ENCODE results near the gene TPCN1.

TPCN1 gene

DNA sequence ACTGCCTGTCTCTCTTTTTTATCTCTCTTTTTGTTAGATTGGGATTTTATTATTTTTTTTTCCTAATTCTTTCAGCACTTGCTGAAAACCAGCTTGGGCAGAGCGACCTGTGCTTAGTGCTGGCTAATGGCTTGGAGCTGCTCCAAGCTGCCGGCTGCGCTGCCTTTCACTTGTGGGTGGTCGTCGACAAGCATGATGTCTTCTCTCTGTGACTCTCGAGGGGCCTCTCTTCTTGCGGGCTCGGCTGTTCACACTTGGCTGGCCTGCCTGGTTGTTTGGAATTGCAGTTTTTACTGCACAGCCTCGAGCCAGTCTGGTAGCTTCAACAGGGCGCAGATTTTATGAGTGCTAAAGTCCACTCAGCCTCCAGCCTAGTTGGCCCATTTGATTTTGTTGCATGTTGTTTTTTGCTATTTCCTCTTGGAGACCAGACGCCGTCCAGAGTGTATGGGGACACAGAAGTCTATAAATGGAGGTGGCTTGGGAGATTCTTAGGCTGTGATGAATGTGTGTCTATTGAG lies 18.6 kb downstream of the TPCN1 start:
- peaks cover 3% of the 10 kb centered on the region for H3K79me1 ChIP-seq (replicated peaks; ENCODE audit: low read length, poor library complexity, severe bottlenecking)
- peak overlapping the region; percentile 21 for H3K27ac ChIP-seq (ENCODE audit: low read length, poor library complexity, severe bottlenecking)
- no peak overlapping the region for H2BK5ac ChIP-seq (ENCODE audit: low read depth, low read length, poor library complexity, severe bottlenecking)
- no peak overlapping the region for H3K4me2 ChIP-seq (ENCODE audit: low read length, poor library complexity, severe bottlenecking)
- H3K4ac ChIP-seq (ENCODE audit: low read depth in 1 of 2, low read length in 2 of 2) = peak overlapping the region in 1 of 2 experiments; percentile 37
- no peak overlapping the region for H2BK120ac ChIP-seq (ENCODE audit: low read depth, low read length)
- no peak overlapping the region for H3K18ac ChIP-seq (ENCODE audit: low read depth in 1 of 2, low read length in 2 of 2)
- peaks cover 0 to 23% of the 10 kb centered on the region in 2 experiments for H3K36me3 ChIP-seq (ENCODE audit: control insufficient read depth in 1 of 2, insufficient read depth in 2 of 2, low read depth in 1 of 2, low read length in 2 of 2)
- H2BK15ac ChIP-seq (ENCODE audit: low read depth, poor library complexity, severe bottlenecking) = peak overlapping the region; percentile 32
- H2AFZ ChIP-seq (ENCODE audit: low read depth, low read length) = no peak overlapping the region
- peaks cover 49% of the 10 kb centered on the region for H3K4me1 ChIP-seq (ENCODE audit: control insufficient read depth, insufficient read depth, low read depth, low read length)
- H3K9me3 ChIP-seq (ENCODE audit: control insufficient read depth, low read length) = no peaks in the 10 kb centered on the region
- peak overlapping the region in 1 of 2 experiments; percentile 12 for H3K4me3 ChIP-seq (ENCODE audit: insufficient read depth in 1 of 2, low read depth in 1 of 2, low read length in 2 of 2)
- peak overlapping the region; percentile 40 for H3K9ac ChIP-seq (ENCODE audit: low read length)
- peak overlapping the region; percentile 48 to 49 for H2BK12ac ChIP-seq (ENCODE audit: low read length in 2 of 2)
- peak; percentile 23 for DNase-seq
- 52% methylated on average over 12 of the region's 12 CpGs for WGBS
- H3K14ac ChIP-seq (ENCODE audit: low read length in 2 of 2) = no peak overlapping the region
- H3K27me3 ChIP-seq (ENCODE audit: control insufficient read depth in 1 of 2, insufficient read depth in 1 of 2, low read length in 2 of 2) = no peaks in the 10 kb centered on the region
- peak overlapping the region; percentile 70 for H2AK5ac ChIP-seq (ENCODE audit: low read length, severe bottlenecking)
- H4K8ac ChIP-seq (ENCODE audit: low read length) = peak overlapping the region; percentile 46
- peak overlapping the region; percentile 16 for H4K91ac ChIP-seq (ENCODE audit: low read length)
- no peak overlapping the region for H3K23ac ChIP-seq (ENCODE audit: low read length in 2 of 2)

DNA sequence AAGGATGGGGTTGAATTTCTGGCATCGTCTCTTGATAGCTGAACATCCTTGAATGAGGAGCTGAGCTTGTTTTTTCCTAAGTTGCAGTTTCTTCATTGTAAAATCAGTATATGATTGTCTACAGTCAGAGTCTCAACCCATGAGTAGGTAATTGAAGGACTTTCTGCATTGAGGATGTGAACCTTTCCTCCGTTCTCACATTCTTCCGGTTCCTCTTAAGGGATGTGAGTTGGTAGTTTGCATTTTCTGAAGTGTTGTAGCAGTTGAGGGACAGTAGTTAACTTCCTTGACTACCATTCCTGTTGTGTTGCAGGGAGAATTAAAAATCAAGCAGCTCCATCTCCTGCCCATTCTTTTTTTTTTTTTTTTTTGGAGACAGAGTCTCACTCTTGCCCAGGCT lies 19.1 kb downstream of the TPCN1 start:
- Histone ChIP-seq H2AK5ac (ENCODE audit: low read length, severe bottlenecking) (no peak overlapping the region), H3K9me3 (ENCODE audit: control insufficient read depth, low read length) (no peaks in the 10 kb centered on the region), H2BK5ac (ENCODE audit: low read depth, low read length, poor library complexity, severe bottlenecking) (no peak overlapping the region), H3K27ac (ENCODE audit: low read length, poor library complexity, severe bottlenecking) (no peak overlapping the region), H3K4me2 (ENCODE audit: low read length, poor library complexity, severe bottlenecking) (no peak overlapping the region), H2BK12ac (ENCODE audit: low read length in 2 of 2) (peak overlapping the region in 1 of 2 experiments; percentile 49), H3K4me1 (ENCODE audit: control insufficient read depth, insufficient read depth, low read depth, low read length) (peaks cover 49% of the 10 kb centered on the region), H3K79me1 (replicated peaks; ENCODE audit: low read length, poor library complexity, severe bottlenecking) (peaks cover 3% of the 10 kb centered on the region), H3K9ac (ENCODE audit: low read length) (no peak overlapping the region), H3K14ac (ENCODE audit: low read length in 2 of 2) (no peak overlapping the region), H2BK15ac (ENCODE audit: low read depth, poor library complexity, severe bottlenecking) (no peak overlapping the region), H3K27me3 (ENCODE audit: control insufficient read depth in 1 of 2, insufficient read depth in 1 of 2, low read length in 2 of 2) (no peaks in the 10 kb centered on the region), H2BK120ac (ENCODE audit: low read depth, low read length) (no peak overlapping the region), H2AFZ (ENCODE audit: low read depth, low read length) (no peak overlapping the region), H3K4ac (ENCODE audit: low read depth in 1 of 2, low read length in 2 of 2) (no peak overlapping the region), H3K36me3 (ENCODE audit: control insufficient read depth in 1 of 2, insufficient read depth in 2 of 2, low read depth in 1 of 2, low read length in 2 of 2) (peaks cover 0 to 19% of the 10 kb centered on the region in 2 experiments), H3K4me3 (ENCODE audit: insufficient read depth in 1 of 2, low read depth in 1 of 2, low read length in 2 of 2) (no peak overlapping the region), H3K23ac (ENCODE audit: low read length in 2 of 2) (no peak overlapping the region), H3K18ac (ENCODE audit: low read depth in 1 of 2, low read length in 2 of 2) (no peak overlapping the region), H4K8ac (ENCODE audit: low read length) (no peak overlapping the region), H4K91ac (ENCODE audit: low read length) (no peak overlapping the region)
- WGBS = 88% methylated on average over 3 of the region's 3 CpGs
- no peak for DNase-seq

DNA sequence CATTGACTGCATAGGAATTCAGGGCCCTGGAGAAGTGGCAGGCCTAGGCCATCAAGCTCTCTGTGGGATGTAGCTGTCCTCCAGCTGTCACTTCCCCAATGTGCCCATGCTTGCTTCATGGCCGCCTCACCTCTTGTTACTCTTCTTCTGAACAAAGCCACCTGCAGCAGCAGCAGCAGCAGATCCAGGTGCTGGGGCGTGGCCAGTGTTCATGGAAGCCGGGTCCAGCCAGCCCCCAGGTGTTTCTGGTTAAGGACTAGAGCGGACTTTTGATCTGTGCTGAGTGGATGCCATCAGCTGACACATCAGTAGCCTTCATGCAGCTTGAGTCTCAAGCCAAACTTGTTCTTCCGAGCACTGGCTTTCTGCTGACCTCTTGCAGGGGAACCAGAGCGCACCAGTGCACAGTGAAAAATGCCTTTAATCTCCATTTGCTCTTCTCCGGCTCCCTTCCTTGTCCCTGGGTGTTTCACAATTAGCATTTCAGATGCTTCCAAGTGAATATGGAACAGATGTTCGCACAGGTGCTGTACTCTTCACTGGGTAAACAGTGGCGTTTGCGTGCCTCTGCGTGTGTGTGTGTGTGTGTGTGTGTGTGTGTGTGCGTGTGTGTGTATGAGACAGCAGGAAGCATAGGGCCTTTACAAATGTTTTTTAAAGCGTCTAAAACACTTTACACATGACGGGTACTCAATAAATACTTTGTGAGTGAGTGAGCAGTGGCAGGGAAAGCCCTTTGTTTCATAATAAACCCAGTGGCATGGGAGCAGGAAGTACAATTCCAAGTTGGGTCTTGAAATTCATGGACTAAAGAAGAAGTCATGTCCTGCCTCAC lies 20.1 kb downstream of the TPCN1 start:
- WGBS = 45% methylated on average over 11 of the region's 14 CpGs
- peak overlapping the region; percentile 4 to 92 for H2BK12ac ChIP-seq (ENCODE audit: low read length in 2 of 2)

DNA sequence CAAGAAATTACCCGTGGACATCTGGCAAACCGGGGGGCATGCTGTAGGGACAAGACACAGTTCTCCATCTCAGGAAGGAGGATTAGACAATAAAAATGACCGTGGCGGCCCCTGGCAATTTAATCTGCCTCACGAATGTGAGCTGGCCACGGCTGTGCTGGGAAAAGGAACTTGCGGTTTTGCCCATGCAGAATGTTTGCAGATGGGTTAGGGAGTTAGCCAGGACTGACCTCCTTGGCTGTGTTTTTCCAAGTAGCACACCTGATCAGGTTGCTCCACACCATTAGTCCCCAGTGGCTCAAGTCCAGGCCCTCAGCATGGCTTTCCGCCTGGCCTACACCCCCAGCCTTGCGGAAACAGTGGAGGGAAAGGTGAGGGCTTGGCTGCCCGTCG lies 20.8 kb downstream of the TPCN1 start:
- Histone ChIP-seq H2BK12ac (ENCODE audit: low read length in 2 of 2) (peak overlapping the region; percentile 1 to 93), H4K91ac (ENCODE audit: low read length) (peak overlapping the region; percentile 94), H3K23ac (ENCODE audit: low read length in 2 of 2) (no peak overlapping the region), H2BK5ac (ENCODE audit: low read depth, low read length, poor library complexity, severe bottlenecking) (peak overlapping the region; percentile 38), H3K36me3 (ENCODE audit: control insufficient read depth in 1 of 2, insufficient read depth in 2 of 2, low read depth in 1 of 2, low read length in 2 of 2) (peaks cover 0 to 19% of the 10 kb centered on the region in 2 experiments), H4K8ac (ENCODE audit: low read length) (peak overlapping the region; percentile 94), H3K79me1 (replicated peaks; ENCODE audit: low read length, poor library complexity, severe bottlenecking) (peaks cover under 1% of the 10 kb centered on the region), H3K9me3 (ENCODE audit: control insufficient read depth, low read length) (no peaks in the 10 kb centered on the region), H2BK15ac (ENCODE audit: low read depth, poor library complexity, severe bottlenecking) (peak overlapping the region; percentile 67), H3K27ac (ENCODE audit: low read length, poor library complexity, severe bottlenecking) (peak overlapping the region; percentile 91), H3K4me1 (ENCODE audit: control insufficient read depth, insufficient read depth, low read depth, low read length) (peaks cover 56% of the 10 kb centered on the region), H2AFZ (ENCODE audit: low read depth, low read length) (no peak overlapping the region), H3K4me3 (ENCODE audit: insufficient read depth in 1 of 2, low read depth in 1 of 2, low read length in 2 of 2) (no peak overlapping the region), H3K14ac (ENCODE audit: low read length in 2 of 2) (peak overlapping the region in 1 of 2 experiments; percentile 2), H3K4ac (ENCODE audit: low read depth in 1 of 2, low read length in 2 of 2) (peak overlapping the region; percentile 5 to 86), H3K18ac (ENCODE audit: low read depth in 1 of 2, low read length in 2 of 2) (peak overlapping the region; percentile 34 to 94), H2BK120ac (ENCODE audit: low read depth, low read length) (peak overlapping the region; percentile 67), H3K4me2 (ENCODE audit: low read length, poor library complexity, severe bottlenecking) (no peak overlapping the region), H3K9ac (ENCODE audit: low read length) (no peak overlapping the region), H3K27me3 (ENCODE audit: control insufficient read depth in 1 of 2, insufficient read depth in 1 of 2, low read length in 2 of 2) (no peaks in the 10 kb centered on the region), H2AK5ac (ENCODE audit: low read length, severe bottlenecking) (peak overlapping the region; percentile 90)
- WGBS = 67% methylated on average over 11 of the region's 11 CpGs
- DNase-seq = no peak

More for the DNA sequence above, 20.1 kb downstream of the TPCN1 start:
- Histone ChIP-seq H3K4me1 (ENCODE audit: control insufficient read depth, insufficient read depth, low read depth, low read length) (peaks cover 54% of the 10 kb centered on the region), H2AFZ (ENCODE audit: low read depth, low read length) (no peak overlapping the region), H3K27ac (ENCODE audit: low read length, poor library complexity, severe bottlenecking) (peak overlapping the region; percentile 91), H4K8ac (ENCODE audit: low read length) (peak overlapping the region; percentile 14), H2AK5ac (ENCODE audit: low read length, severe bottlenecking) (peak overlapping the region; percentile 25), H3K9ac (ENCODE audit: low read length) (no peak overlapping the region), H3K14ac (ENCODE audit: low read length in 2 of 2) (peak overlapping the region in 1 of 2 experiments; percentile 5), H4K91ac (ENCODE audit: low read length) (peak overlapping the region; percentile 94), H3K36me3 (ENCODE audit: control insufficient read depth in 1 of 2, insufficient read depth in 2 of 2, low read depth in 1 of 2, low read length in 2 of 2) (peaks cover 0 to 19% of the 10 kb centered on the region in 2 experiments), H3K9me3 (ENCODE audit: control insufficient read depth, low read length) (no peaks in the 10 kb centered on the region), H3K4me2 (ENCODE audit: low read length, poor library complexity, severe bottlenecking) (no peak overlapping the region), H2BK15ac (ENCODE audit: low read depth, poor library complexity, severe bottlenecking) (peak overlapping the region; percentile 67), H3K23ac (ENCODE audit: low read length in 2 of 2) (peak overlapping the region in 1 of 2 experiments; percentile 2), H2BK120ac (ENCODE audit: low read depth, low read length) (no peak overlapping the region), H3K4me3 (ENCODE audit: insufficient read depth in 1 of 2, low read depth in 1 of 2, low read length in 2 of 2) (no peak overlapping the region), H2BK5ac (ENCODE audit: low read depth, low read length, poor library complexity, severe bottlenecking) (peak overlapping the region; percentile 54), H3K27me3 (ENCODE audit: control insufficient read depth in 1 of 2, insufficient read depth in 1 of 2, low read length in 2 of 2) (no peaks in the 10 kb centered on the region), H3K79me1 (replicated peaks; ENCODE audit: low read length, poor library complexity, severe bottlenecking) (peaks cover 3% of the 10 kb centered on the region), H3K18ac (ENCODE audit: low read depth in 1 of 2, low read length in 2 of 2) (peak overlapping the region; percentile 46 to 86), H3K4ac (ENCODE audit: low read depth in 1 of 2, low read length in 2 of 2) (peak overlapping the region in 1 of 2 experiments; percentile 42)
- peak; percentile 99 for DNase-seq

All from mesenchymal stem cell (in vitro differentiated cells and primary cell).